ENCODE results near the gene NTS. TPM values are rescaled to one million over a fixed set of nuclear protein-coding genes. Genes with fewer than 3 reads are reported as not detected.

The NTS gene
- total and polyA plus RNA-seq, 9 donors: 0.96 to 7.0 (median 2.1) TPM

DNA sequence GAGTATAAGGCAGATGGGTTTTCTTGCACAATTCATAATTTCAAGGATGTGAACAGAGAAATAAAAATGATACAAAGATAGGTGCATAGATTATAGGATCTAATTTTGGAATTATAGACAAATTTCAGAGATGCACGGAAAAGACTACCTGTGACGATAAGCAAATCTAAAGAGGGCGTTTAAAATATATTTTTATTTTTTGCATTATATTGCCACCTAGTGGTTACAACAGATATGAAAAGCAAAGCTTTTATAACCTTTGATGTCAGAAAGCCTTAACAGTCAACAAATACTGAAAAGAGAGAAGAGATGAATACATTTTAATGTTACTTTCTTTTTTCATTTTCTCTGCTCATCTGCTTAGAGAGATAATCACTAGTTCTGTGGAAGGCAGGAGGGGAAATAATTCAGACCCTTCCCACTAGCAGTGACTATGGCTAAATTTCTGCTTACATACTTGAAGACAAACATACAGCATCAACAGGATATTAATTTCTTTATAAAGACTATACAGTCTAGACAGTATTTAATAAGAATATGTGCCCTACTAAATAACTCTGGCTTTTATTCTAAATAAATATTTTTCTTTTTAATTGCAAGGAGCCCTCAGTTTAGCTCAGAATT is 46.3 kb downstream of the NTS start:
- H3K36me3 ChIP-seq (ENCODE audit: control insufficient read depth, insufficient read depth, low read length): no peaks in the 10 kb centered on the region
- peak; percentile 27 for DNase-seq
- H3K9me3 ChIP-seq (replicated peaks; ENCODE audit: control insufficient read depth, low read depth, low read length): no peaks in the 10 kb centered on the region
- no CpG with 5 or more reads among the region's 3 CpGs for WGBS (ENCODE audit: insufficient coverage)
- H3K4me3 ChIP-seq (ENCODE audit: low read length): no peak overlapping the region
- no peaks in the 10 kb centered on the region for H3K27me3 ChIP-seq (ENCODE audit: control insufficient read depth, insufficient read depth, low read length)
- no peaks in the 10 kb centered on the region for H3K4me1 ChIP-seq (ENCODE audit: control insufficient read depth, insufficient read depth, low read length)
- H3K27ac ChIP-seq (ENCODE audit: low read length): no peak overlapping the region

GRCh38 chr12:85923767-85924331 is 49.8 kb downstream of the NTS start:
- peak; percentile 24 for DNase-seq
- H3K36me3 ChIP-seq (ENCODE audit: control insufficient read depth, insufficient read depth, low read length): no peaks in the 10 kb centered on the region
- WGBS (ENCODE audit: insufficient coverage): no CpG with 5 or more reads among the region's 1 CpG
- no peaks in the 10 kb centered on the region for H3K9me3 ChIP-seq (replicated peaks; ENCODE audit: control insufficient read depth, low read depth, low read length)
- H3K27ac ChIP-seq (ENCODE audit: low read length): no peak overlapping the region
- no peaks in the 10 kb centered on the region for H3K27me3 ChIP-seq (ENCODE audit: control insufficient read depth, insufficient read depth, low read length)
- H3K4me3 ChIP-seq (ENCODE audit: low read length): no peak overlapping the region
- H3K4me1 ChIP-seq (ENCODE audit: control insufficient read depth, insufficient read depth, low read length): no peaks in the 10 kb centered on the region

DNA sequence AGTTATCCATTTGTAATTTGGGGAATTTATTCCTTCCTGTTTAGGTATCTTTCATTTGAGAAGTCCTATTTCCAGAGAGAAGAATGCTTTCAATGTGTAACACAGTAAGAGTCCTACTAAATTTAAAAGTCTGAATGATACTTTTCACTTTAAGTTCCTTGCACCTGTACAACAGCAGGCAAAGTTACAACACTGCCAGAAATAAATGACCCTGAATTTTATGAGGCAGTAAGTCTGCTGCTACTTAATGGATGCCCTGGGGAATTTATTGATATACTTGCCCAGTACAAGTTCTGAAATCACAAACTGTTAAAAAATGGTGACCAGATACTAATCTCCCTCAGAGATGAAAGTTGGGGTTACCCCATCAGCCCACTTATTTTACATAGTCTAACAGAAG is 53.1 kb downstream of the NTS start:
- H3K4me3 ChIP-seq (ENCODE audit: low read length): no peak overlapping the region
- H3K27me3 ChIP-seq (ENCODE audit: control insufficient read depth, insufficient read depth, low read length): no peaks in the 10 kb centered on the region
- no peak overlapping the region for H3K27ac ChIP-seq (ENCODE audit: low read length)
- H3K4me1 ChIP-seq (ENCODE audit: control insufficient read depth, insufficient read depth, low read length): no peaks in the 10 kb centered on the region
- H3K36me3 ChIP-seq (ENCODE audit: control insufficient read depth, insufficient read depth, low read length): no peaks in the 10 kb centered on the region
- H3K9me3 ChIP-seq (replicated peaks; ENCODE audit: control insufficient read depth, low read depth, low read length): no peaks in the 10 kb centered on the region
- no peak for DNase-seq

Other genes with a start within 250 kb of the NTS start
- gene RASSF9, start 37.9 kb upstream of the NTS start, total RNA-seq: 2.3 TPM
- gene RASSF9, start 37.9 kb upstream of the NTS start, polyA plus RNA-seq (ENCODE audit: insufficient read depth in 1 of 8, insufficient read length in 8 of 8, low replicate concordance in 1 of 8): 1 to 10 TPM; 1.7 to 3.2 (median 2.6) TPM